Measurements from ENCODE around the gene TMEM33. TPM values are rescaled to one million over a fixed set of nuclear protein-coding genes. Genes with fewer than 3 reads are reported as not detected.

TMEM33 gene
- total RNA-seq, 1 experiment from 2014 or later: 48.1 TPM

DNA sequence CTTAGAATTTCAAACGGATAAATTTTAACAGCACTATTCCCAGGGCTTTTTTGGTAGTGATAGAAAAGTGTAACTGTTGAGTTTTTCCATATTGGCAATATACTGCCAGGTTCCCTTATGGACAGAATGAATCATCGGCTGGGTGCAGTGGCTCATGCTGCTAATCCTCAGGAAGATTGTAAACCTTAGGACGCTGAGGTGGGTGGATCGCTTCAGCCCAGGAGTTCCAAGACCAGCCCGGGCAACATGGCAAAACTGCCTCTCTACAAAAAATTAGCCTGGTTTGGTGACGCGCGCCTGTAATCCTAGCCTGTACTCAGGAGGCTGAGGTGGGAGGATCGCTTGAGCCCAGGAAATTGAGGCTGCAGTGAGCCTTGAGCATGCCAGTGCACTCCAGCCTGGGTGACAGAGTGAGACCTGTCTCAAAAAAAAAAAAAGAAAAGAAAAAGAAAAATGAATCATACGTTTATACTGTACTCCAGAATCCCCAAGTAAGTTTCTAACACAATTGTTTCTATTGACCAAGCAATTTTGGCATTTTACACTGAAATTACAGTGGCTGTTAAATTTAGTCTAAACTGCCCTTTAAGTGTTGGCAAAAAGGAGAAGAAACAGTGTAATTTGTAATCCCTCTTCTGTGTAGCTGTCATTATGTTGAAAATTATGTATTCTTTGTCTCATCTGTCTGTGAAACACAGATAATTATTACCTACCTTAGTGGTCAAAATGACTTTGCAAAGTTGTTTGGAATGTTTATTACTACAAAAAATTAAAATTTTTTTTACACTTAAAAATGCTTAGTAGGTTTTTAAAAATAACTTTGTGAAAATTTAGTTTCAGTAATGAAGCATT lies 56.9 kb downstream of the TMEM33 start:
- no TSS peak for BruUV-seq (replicated peaks)
- Histone ChIP-seq H3K27me3 (ENCODE audit: control insufficient read depth, insufficient read depth, low read length) (no peaks in the 10 kb centered on the region), H3K4me1 (ENCODE audit: control insufficient read depth, insufficient read depth, low read length) (peaks cover 3% of the 10 kb centered on the region; the same call in 1 of the 2 replicates), H3K36me3 (ENCODE audit: control insufficient read depth, insufficient read depth, low read length) (peaks cover 6% of the 10 kb centered on the region; the same call in 1 of the 2 replicates), H3K4me3 (ENCODE audit: low read depth in 2 of 2, low read length in 2 of 2) (peak overlapping the region; percentile 92 to 95), H3K27ac (ENCODE audit: low read length) (no peak overlapping the region), H3K9me3 (ENCODE audit: control insufficient read depth, insufficient read depth, low read depth, low read length) (no peaks in the 10 kb centered on the region)
- in situ Hi-C loops (cut with HindIII; ENCODE audit: low pct_unique_long_range_greater_than_20kb, low sequenced_read_pairs): no loop called here
- TF ChIP-seq POLR2AphosphoS5 (IDR thresholded peaks at IDR 0.05; ENCODE audit: low read depth, low read length) (no peak), TCF7L2 (IDR thresholded peaks at IDR 0.05; ENCODE audit: low read depth, low read length) (no peak), SIN3A (IDR thresholded peaks at IDR 0.05; ENCODE audit: borderline replicate concordance, insufficient read depth, low read depth, low read length) (no peak)
- TF ChIP-seq, protein P1, sequence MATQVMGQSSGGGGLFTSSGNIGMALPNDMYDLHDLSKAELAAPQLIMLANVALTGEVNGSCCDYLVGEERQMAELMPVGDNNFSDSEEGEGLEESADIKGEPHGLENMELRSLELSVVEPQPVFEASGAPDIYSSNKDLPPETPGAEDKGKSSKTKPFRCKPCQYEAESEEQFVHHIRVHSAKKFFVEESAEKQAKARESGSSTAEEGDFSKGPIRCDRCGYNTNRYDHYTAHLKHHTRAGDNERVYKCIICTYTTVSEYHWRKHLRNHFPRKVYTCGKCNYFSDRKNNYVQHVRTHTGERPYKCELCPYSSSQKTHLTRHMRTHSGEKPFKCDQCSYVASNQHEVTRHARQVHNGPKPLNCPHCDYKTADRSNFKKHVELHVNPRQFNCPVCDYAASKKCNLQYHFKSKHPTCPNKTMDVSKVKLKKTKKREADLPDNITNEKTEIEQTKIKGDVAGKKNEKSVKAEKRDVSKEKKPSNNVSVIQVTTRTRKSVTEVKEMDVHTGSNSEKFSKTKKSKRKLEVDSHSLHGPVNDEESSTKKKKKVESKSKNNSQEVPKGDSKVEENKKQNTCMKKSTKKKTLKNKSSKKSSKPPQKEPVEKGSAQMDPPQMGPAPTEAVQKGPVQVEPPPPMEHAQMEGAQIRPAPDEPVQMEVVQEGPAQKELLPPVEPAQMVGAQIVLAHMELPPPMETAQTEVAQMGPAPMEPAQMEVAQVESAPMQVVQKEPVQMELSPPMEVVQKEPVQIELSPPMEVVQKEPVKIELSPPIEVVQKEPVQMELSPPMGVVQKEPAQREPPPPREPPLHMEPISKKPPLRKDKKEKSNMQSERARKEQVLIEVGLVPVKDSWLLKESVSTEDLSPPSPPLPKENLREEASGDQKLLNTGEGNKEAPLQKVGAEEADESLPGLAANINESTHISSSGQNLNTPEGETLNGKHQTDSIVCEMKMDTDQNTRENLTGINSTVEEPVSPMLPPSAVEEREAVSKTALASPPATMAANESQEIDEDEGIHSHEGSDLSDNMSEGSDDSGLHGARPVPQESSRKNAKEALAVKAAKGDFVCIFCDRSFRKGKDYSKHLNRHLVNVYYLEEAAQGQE (IDR thresholded peaks at IDR 0.05; ENCODE audit: insufficient read depth in 1 of 2, low read depth in 2 of 2, low read length in 1 of 2): no peak
- ChIA-PET POLR2A (no interaction called here), CTCF (no interaction called here)
- DNase-seq (ENCODE audit: low read depth, low spot score): no peak
- intact Hi-C loops (cut with micrococcal nuclease; ENCODE audit: unreplicated experiment): no loop called here
- no peak for ATAC-seq

DNA sequence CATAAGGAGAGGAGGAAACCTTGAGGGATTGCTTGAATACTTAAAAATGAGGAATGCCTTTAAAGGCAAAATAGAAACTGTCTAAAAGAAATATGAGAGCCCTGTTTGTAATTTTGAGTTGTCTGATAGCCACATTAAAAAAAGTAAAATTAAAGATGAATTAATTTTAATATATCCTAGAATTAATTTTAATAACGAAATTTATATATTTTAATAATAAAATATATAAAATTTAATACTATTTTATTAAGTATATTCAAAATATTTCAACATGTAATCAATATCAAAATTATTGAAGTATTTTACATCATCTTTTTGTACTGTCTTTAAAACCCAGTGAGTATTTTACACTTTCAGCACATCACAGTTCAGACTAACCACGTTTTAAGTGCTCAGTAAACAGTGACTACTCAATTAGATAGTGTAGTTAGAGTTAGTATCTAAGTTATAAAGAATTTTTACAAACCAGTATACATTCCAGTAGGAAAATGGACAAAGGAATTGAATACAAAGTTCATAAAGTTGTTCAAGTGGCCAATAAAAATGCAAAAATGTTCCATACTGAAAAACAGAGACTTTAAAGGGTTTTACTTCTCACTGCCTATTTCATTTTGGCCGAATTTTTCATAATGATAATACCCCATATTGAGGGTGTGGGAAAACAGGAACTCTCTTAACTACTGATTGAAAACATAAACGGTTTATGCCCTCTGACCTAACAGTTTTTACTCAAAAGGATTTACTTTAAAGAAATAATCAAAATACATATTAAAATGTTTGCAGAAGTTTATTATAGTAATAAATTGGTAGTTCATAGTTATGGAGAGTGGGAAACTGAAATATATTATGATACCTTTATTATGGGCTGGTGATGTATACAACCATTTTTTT lies 58.0 kb downstream of the TMEM33 start:
- DNase-seq (ENCODE audit: low read depth, low spot score) (no peak), ATAC-seq (no peak)
- POLR2A ChIA-PET: no interaction called here
- Histone ChIP-seq H3K4me1 (ENCODE audit: control insufficient read depth, insufficient read depth, low read length) (peaks cover 3% of the 10 kb centered on the region; the same call in 1 of the 2 replicates), H3K27ac (ENCODE audit: low read length) (no peak overlapping the region), H3K4me3 (ENCODE audit: low read depth in 2 of 2, low read length in 2 of 2) (no peak overlapping the region), H3K9me3 (ENCODE audit: control insufficient read depth, insufficient read depth, low read depth, low read length) (no peaks in the 10 kb centered on the region), H3K27me3 (ENCODE audit: control insufficient read depth, insufficient read depth, low read length) (no peaks in the 10 kb centered on the region), H3K36me3 (ENCODE audit: control insufficient read depth, insufficient read depth, low read length) (peaks cover 6% of the 10 kb centered on the region; the same call in 1 of the 2 replicates)
- BruUV-seq (replicated peaks): no TSS peak
- TF ChIP-seq TCF7L2 (IDR thresholded peaks at IDR 0.05; ENCODE audit: low read depth, low read length) (no peak), SIN3A (IDR thresholded peaks at IDR 0.05; ENCODE audit: borderline replicate concordance, insufficient read depth, low read depth, low read length) (no peak), POLR2AphosphoS5 (IDR thresholded peaks at IDR 0.05; ENCODE audit: low read depth, low read length) (no peak)
- TF ChIP-seq, protein P1 (IDR thresholded peaks at IDR 0.05; ENCODE audit: insufficient read depth in 1 of 2, low read depth in 2 of 2, low read length in 1 of 2): no peak
- TF ChIP-seq, protein P2, sequence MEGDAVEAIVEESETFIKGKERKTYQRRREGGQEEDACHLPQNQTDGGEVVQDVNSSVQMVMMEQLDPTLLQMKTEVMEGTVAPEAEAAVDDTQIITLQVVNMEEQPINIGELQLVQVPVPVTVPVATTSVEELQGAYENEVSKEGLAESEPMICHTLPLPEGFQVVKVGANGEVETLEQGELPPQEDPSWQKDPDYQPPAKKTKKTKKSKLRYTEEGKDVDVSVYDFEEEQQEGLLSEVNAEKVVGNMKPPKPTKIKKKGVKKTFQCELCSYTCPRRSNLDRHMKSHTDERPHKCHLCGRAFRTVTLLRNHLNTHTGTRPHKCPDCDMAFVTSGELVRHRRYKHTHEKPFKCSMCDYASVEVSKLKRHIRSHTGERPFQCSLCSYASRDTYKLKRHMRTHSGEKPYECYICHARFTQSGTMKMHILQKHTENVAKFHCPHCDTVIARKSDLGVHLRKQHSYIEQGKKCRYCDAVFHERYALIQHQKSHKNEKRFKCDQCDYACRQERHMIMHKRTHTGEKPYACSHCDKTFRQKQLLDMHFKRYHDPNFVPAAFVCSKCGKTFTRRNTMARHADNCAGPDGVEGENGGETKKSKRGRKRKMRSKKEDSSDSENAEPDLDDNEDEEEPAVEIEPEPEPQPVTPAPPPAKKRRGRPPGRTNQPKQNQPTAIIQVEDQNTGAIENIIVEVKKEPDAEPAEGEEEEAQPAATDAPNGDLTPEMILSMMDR (IDR thresholded peaks at IDR 0.05): no peak
- in situ Hi-C loops (cut with HindIII; ENCODE audit: low pct_unique_long_range_greater_than_20kb, low sequenced_read_pairs): no loop called here
- intact Hi-C loops (cut with micrococcal nuclease; ENCODE audit: unreplicated experiment): no loop called here
- CTCF ChIA-PET: no interaction called here

Data from Panc1 (cell line).